DND-41 (cell line): ENCODE results near the gene FAM227B.
"Not testable (repeated sequence)": the region's sequence is repeated elsewhere in the genome, so short reads cannot be mapped to it uniquely, and the experiment has no call there.

ENCODE experiments used
- ATAC-seq: fragments of 200-7000 bp; cut with Tn5 transposase; 3 replicates; pipeline ENCODE4 v1.9.1; 2021; ENCODE audit warnings: low read depth; ENCODE audit not compliant: insufficient read depth
- DNase-seq: peaks from one replicate; pipeline ENCODE4 v3.0.0-alpha.2; 2020
- H2AFZ ChIP-seq: 2 replicates; pipeline ENCODE4 v1.6.0; 2012; ENCODE audit warnings: low read depth, low read length
- H3K27ac ChIP-seq: 2 replicates; pipeline ENCODE4 v1.5.1; 2012; ENCODE audit warnings: low read length, inconsistent platforms
- H3K27me3 ChIP-seq: fragments of 200-600 bp; sonication (generic); 2 replicates; pipeline ENCODE4 v1.6.0; 2012; ENCODE audit warnings: low read length, mild to moderate bottlenecking, inconsistent platforms; ENCODE audit not compliant: insufficient read depth, poor library complexity
- H3K36me3 ChIP-seq: 2 replicates; pipeline ENCODE4 v1.5.1; 2012; ENCODE audit warnings: low read length, inconsistent platforms; ENCODE audit not compliant: insufficient read depth
- H3K4me1 ChIP-seq: 2 replicates; pipeline ENCODE4 v1.5.1; 2012; ENCODE audit warnings: mild to moderate bottlenecking, low read length; ENCODE audit not compliant: insufficient read depth
- H3K4me2 ChIP-seq: 2 replicates; pipeline ENCODE4 v1.6.0; 2012; ENCODE audit warnings: mild to moderate bottlenecking, moderate library complexity, low read length, inconsistent platforms; ENCODE audit not compliant: insufficient read depth
- H3K4me3 ChIP-seq, 2 experiments: fragments of 200-600 bp in 1 of 2; shearing (Covaris generic) in 1 of 2; 2 replicates each; pipeline ENCODE4 v1.5.1; 2012 to 2016; ENCODE audit warnings: inconsistent platforms in 2 of 2, low read length in 2 of 2, mild to moderate bottlenecking in 2 of 2, low read depth in 1 of 2, moderate library complexity in 1 of 2
- H3K79me2 ChIP-seq: 2 replicates; pipeline ENCODE4 v1.6.0; 2012; ENCODE audit warnings: low read length, inconsistent platforms; ENCODE audit not compliant: insufficient read depth
- H3K9ac ChIP-seq: 2 replicates; pipeline ENCODE4 v1.6.0; 2012; ENCODE audit warnings: low read depth, mild to moderate bottlenecking, inconsistent platforms, low read length, moderate library complexity
- H3K9me3 ChIP-seq: 2 replicates; pipeline ENCODE4 v1.5.1; 2012; ENCODE audit warnings: low read length, moderate library complexity, mild to moderate bottlenecking, inconsistent platforms; ENCODE audit not compliant: insufficient read depth, severe bottlenecking
- H4K20me1 ChIP-seq: 2 replicates; pipeline ENCODE4 v1.6.0; 2012; ENCODE audit warnings: low read length; ENCODE audit not compliant: insufficient read depth
- EZH2 ChIP-seq: IDR thresholded peaks from 3 replicates; pipeline ENCODE4 v1.6.1; 2012; ENCODE audit warnings: borderline replicate concordance, low read depth, mild to moderate bottlenecking, moderate library complexity, low read length, inconsistent platforms; ENCODE audit not compliant: severe bottlenecking
- TF ChIP-seq, protein P1 (sequence below): IDR thresholded peaks from 2 replicates; pipeline ENCODE4 v1.5.1; 2012; ENCODE audit warnings: borderline replicate concordance, low read length, moderate library complexity, mild to moderate bottlenecking; ENCODE audit not compliant: poor library complexity, severe bottlenecking; ENCODE audit errors: extremely low read depth

The FAM227B gene

GRCh38 chr15:49605588-49605987, 15.0 kb downstream of the FAM227B start:
- Histone ChIP-seq H3K4me1 (no peaks in the 10 kb centered on the region), H3K4me3 (no peak overlapping the region), H3K4me2 (no peak overlapping the region), H3K27me3 (no peaks in the 10 kb centered on the region), H2AFZ (no peak overlapping the region), H4K20me1 (no peaks in the 10 kb centered on the region), H3K27ac (no peak overlapping the region), H3K9me3 (peaks cover 3% of the 10 kb centered on the region), H3K9ac (no peak overlapping the region), H3K79me2 (no peaks in the 10 kb centered on the region), H3K36me3 (no peaks in the 10 kb centered on the region)
- no peak for TF ChIP-seq EZH2
- ATAC-seq (no peak), DNase-seq (no peak)

DNA sequence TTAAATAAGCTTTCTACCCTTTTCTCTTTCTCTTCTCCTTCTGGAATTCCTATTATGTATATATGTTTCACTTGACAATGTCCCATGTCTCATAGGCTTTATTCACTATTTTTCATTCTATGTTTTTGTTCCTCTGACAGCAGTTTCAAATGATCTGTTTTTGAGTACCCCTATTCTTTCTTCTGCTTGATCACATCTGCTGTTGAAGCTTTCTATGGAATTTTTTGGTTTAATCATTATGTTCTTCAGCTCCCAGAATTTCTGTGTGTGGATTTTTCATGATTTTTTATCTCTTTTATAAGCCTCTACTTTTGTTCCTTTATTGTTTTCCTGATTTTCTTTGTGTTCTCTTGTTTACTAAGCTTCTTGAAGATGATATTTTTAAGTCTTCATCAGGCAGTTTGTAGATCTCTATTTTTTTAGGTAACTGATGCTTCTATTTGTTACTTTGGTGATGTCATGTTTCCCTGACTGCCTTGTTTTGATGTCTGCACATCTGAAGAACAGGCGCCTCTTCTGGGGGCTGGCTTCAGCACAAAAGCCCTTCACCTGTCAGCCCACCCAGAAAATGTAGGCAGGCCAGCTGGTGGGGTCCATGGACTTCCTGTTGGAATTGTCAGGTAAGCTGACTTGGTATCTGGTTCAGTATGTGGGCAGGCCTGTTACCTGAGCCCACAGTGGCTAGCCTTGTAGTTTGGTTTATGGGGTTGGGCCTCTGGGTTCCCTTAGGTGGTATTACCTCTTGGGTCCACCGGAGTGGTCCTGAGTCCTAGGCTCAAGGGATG, 15.8 kb downstream of the FAM227B start:
- ATAC-seq, result no peak
- H3K4me1 ChIP-seq, result no peaks in the 10 kb centered on the region
- no peak for TF ChIP-seq EZH2
- TF ChIP-seq, protein P1, sequence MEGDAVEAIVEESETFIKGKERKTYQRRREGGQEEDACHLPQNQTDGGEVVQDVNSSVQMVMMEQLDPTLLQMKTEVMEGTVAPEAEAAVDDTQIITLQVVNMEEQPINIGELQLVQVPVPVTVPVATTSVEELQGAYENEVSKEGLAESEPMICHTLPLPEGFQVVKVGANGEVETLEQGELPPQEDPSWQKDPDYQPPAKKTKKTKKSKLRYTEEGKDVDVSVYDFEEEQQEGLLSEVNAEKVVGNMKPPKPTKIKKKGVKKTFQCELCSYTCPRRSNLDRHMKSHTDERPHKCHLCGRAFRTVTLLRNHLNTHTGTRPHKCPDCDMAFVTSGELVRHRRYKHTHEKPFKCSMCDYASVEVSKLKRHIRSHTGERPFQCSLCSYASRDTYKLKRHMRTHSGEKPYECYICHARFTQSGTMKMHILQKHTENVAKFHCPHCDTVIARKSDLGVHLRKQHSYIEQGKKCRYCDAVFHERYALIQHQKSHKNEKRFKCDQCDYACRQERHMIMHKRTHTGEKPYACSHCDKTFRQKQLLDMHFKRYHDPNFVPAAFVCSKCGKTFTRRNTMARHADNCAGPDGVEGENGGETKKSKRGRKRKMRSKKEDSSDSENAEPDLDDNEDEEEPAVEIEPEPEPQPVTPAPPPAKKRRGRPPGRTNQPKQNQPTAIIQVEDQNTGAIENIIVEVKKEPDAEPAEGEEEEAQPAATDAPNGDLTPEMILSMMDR, result no peak

GRCh38 chr15:49592829-49593316, 27.7 kb downstream of the FAM227B start:
- not testable (repeated sequence) for H3K4me1 ChIP-seq, H3K79me2 ChIP-seq, H3K36me3 ChIP-seq, H3K4me2 ChIP-seq, H3K9me3 ChIP-seq, H2AFZ ChIP-seq, H4K20me1 ChIP-seq, H3K4me3 ChIP-seq, H3K9ac ChIP-seq, H3K27me3 ChIP-seq, H3K27ac ChIP-seq, ATAC-seq, DNase-seq

More for the DNA sequence above, 15.8 kb downstream of the FAM227B start:
- Histone ChIP-seq H3K9ac (no peak overlapping the region), H2AFZ (no peak overlapping the region), H3K4me3 (no peak overlapping the region), H3K4me2 (no peak overlapping the region), H3K79me2 (no peaks in the 10 kb centered on the region), H3K36me3 (no peaks in the 10 kb centered on the region), H3K27me3 (no peaks in the 10 kb centered on the region), H4K20me1 (no peaks in the 10 kb centered on the region), H3K9me3 (peaks cover 3% of the 10 kb centered on the region), H3K27ac (no peak overlapping the region)
- no peak for DNase-seq

- no peaks in the 10 kb centered on the region for H3K9me3 ChIP-seq
- no peak overlapping the region for H3K4me2 ChIP-seq
- H3K79me2 ChIP-seq, result no peaks in the 10 kb centered on the region
- no peaks in the 10 kb centered on the region for H3K36me3 ChIP-seq
- no peak for DNase-seq
- TF ChIP-seq EZH2, result no peak
- TF ChIP-seq, protein P1, result no peak
- peak; percentile 68; the same call in 2 of the 3 replicates for ATAC-seq
- H3K27me3 ChIP-seq, result no peaks in the 10 kb centered on the region
- no peak overlapping the region for H3K9ac ChIP-seq
- no peak overlapping the region for H3K4me3 ChIP-seq
- no peak overlapping the region for H3K27ac ChIP-seq
- no peaks in the 10 kb centered on the region for H3K4me1 ChIP-seq
- H2AFZ ChIP-seq, result no peak overlapping the region
- H4K20me1 ChIP-seq, result no peaks in the 10 kb centered on the region
Observed at GRCh38 chr15:49589030-49589429, 31.6 kb downstream of the FAM227B start.
